H4 (cell line): ENCODE data around the gene KCNH6. TPM values are rescaled to one million over a fixed set of nuclear protein-coding genes. Genes with fewer than 3 reads are reported as not detected.

Experiments used
- DNase-seq: peaks from one replicate; pipeline ENCODE4 v3.0.0-alpha.2; 2015; ENCODE audit warnings: low spot score
- total RNA-seq: library from RNA; depleted of rRNA; stranded (reverse); fragments of >200 nt; shearing (Covaris generic); gene quantifications from 2 replicates; pipeline ENCODE4 v1.2.3, GENCODE V29; 2014

KCNH6 gene
- total RNA-seq, 1 experiment from 2014 or later: not detected

DNA sequence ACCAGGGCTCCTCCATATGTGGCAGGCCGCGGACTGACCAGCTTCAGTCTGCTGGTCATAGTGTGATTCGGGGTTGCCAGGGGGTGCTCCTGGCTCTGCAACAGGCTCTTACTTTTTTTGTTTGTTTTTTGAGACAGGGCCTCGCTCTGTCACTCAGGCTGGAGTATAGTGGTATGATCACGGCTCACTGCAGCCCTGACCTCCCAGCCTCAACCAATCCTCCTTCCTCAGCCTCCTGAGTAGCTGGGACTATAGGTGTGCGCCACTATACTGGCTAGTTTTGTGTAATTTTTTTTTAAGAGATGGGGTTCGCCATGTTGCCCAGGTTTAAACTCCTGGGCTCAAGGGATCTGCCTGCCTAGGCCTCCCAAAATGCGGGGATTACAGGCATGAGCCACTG, 11.8 kb upstream of the KCNH6 start:
- DNase-seq: no peak

DNA sequence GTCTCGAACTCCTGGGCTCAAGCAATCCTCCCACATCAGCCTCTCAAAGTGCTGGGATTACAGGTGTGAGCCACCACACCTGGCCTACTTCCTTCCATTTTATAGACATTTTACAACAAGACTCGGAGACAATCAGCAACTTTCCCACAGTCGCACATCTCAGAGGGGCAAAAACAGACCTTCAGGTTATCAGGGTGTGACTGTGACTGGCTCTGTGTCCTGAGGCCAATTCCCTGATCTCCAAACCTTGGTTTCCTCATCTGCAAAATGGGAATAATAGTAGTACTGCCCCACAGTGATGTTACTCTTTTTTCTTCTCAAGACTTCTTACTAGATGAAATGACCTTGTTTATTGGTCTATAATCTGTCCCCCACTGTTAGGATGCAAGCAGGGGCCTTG, 10.8 kb upstream of the KCNH6 start:
- DNase-seq: no peak

DNA sequence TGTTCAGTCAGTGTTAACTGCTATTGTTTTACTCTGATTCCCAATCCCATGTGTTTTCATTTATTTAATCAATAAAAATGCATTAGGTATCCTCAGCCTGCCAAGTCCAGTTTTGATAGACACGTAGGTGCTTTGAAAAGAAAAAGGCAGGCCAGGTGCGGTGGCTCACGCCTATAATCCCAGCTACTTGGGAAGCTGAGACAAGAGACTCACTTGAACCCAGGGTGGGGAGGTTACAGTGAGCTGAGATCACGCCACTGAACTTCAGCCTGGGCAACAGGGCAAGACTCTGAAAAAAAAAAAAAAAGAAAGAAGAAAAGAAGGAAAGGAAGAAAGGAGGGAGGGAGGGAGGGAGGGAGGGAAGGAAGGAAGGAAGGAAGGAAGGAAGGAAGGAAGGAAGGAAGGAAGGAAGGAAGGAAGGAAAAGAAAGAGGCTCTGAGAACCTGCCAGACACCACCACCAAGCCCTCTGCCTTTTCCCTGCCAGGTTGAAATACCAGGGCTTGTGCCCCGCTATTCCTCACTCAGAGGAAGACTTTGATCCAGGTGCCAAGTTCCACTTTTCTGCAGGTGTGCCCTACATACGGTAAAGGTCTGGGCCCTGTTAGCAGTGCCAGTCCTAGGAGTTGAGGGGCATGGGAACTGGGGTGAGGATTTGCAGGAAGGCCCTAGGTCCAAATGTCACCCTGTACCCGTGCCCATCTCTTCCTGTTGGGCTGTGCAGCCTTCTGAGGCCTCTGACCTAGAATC, 10.1 kb upstream of the KCNH6 start:
- no peak for DNase-seq

DNA sequence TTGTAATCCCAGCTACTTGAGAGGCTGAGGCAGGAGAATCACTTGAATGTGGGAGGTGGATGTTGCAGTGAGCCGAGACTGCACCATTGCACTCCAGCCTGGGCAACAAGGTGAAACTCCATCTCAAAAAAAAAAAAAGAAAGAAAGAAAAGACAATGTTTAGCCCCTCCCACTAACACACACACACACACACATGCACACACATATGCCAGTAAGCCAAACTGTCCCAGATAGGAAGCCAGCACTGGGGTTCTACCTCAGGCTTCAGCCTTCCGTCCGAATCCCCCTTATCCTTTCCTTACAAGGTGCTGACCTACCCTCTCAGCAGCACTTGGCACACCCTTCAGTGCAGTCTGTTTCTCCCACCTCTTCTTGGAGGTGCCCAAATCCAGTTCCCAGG, 8.7 kb upstream of the KCNH6 start:
- DNase-seq: no peak

DNA sequence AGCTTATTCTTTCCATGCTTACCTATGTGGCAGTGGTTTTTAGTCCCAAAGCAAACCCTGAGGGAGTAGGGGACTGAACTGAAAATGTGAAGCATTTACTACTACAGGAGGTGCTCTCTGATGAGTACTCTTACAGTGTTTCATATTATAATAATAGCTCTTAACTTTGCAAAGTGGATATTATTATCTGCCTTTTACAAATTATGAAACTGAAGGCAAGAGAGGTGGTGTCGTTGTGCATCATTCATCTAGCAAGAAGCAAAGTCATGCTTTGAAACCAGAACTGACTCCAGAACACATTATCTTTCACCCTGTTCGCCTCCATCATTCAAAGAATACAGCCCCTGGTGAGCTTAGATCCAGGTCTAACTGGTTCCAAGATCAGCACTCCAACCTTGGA, 8.2 kb upstream of the KCNH6 start:
- DNase-seq: no peak

DNA sequence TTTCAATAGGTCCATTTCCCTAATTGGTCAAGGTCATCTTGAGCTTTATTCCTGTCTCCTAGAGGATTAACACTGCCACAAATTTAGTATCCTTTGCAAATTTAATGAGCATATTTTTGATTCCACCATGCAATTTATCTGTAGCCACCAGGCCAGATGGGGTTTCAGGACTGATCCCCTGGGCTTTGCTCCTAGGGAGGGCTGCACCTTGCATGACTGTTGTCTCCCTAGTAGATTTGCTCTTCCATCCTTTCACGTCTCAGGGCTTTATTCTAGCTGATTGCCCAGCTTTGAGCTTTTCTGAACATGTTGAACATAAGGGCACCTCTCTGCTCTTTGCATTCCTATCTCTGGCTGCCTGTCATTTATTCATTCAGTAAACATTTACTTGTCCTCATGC, 7.7 kb upstream of the KCNH6 start:
- no peak for DNase-seq

DNA sequence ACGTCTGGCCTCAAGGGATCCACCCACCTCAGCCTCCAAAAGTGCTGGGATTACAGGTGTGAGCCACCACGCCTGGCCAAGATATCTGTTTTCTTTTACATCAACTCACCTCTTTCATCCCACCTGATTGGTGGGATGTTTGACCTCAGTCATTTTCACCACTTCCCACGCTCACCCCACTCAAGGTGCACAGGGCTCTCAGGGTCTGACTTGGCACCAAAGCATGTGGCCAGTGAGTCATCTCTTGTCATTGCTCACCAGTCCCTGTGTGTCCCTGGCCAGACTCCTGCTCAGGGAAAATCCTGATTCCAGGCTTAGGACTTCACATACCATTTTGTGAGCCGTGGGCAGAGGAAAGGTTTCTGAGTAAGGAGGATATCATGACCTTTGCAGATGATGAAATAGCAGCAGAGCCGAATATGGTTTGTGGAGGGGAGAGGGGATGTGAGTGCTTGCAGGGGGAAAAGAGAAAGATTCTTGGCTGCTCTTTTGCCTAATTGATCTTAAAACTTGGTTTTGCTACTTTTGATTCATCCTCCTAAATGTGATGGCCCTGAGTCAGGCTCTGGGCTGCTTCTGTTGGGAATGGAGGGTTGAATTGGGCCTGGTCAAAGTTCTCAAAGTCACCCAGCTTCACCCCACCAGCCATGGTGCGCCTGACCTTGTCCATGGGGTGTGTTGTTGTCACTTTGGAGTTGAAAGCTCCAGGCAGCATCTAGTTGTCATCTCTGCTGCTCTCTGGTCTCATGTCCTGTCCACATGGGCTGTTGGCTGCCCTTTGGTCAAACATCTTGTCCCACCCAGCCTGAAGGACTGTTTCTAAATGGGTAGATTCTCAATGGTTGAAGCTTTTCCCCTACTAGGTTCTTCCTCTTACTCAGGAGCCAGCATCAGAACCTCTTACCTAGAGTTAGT, 6.0 kb upstream of the KCNH6 start:
- DNase-seq: peak; percentile 66

DNA sequence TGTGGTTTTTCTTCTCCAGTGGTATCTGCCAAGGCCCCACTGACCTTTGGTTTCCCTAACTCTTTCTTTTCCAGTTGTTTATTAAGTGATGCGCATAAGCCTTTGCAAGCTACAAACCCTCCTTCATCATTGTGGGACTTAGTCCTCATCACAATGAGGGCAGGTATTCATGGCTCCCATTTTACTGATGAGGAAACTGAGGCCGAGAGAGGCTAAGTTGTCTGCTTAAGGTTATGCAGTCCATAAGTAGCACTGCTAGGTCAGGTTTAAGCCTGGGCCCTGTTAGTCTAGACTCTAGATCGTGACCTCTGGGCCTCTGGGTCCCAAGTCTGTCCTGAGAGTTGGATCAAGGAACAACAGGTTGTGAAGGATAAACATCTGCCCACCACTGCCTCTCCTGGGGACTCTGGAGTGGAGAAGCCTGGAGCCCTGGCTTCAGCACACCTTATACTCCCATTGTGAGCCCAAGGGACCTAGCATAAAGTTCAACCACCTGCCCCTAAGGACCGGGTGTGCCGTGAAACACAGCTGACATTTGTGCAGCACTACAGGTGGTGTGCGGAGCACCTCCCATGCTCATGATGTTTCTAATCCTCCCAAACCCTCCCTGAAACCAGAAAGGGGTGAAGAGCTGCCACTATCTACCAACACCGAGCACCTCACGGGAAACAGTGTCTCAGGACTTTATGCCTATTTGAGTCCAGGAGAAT, 5.2 kb upstream of the KCNH6 start:
- DNase-seq: no peak

DNA sequence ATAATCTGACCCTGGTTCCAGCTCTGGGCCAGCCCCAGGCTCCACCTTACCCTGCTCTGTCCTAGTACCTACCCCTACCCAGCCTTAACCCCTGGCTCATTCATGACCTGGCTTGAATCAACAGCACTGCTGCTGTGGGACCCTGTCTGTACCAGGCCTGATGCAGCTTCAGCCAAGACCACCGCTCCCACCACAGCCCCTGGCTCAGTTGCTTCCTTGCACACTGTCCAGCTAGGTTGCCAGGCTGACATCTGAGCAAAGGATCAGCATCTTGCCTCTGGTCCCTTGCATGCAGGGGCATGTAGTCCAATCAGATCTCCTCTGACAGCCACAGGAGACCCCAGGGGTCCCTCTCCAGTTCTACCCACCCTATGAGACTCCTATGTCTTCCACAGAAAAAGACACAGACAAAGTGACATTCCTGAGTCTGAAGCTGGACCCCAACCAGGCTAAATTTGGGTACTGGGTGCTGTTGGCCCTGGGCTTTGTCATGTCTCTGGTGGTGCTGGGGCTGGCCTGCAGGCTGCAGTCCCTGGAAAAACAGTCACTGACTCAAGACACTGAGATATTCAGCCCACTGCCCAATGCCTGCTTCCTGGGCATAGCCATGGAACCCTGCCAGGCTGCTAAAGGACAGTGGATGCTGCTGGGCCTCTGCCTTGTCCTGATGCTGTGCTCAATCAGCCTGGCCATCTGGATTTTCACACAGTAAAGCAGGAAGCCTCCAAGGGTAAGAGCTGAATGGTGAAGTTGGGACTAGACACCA, 3.9 kb upstream of the KCNH6 start:
- DNase-seq: no peak

DNA sequence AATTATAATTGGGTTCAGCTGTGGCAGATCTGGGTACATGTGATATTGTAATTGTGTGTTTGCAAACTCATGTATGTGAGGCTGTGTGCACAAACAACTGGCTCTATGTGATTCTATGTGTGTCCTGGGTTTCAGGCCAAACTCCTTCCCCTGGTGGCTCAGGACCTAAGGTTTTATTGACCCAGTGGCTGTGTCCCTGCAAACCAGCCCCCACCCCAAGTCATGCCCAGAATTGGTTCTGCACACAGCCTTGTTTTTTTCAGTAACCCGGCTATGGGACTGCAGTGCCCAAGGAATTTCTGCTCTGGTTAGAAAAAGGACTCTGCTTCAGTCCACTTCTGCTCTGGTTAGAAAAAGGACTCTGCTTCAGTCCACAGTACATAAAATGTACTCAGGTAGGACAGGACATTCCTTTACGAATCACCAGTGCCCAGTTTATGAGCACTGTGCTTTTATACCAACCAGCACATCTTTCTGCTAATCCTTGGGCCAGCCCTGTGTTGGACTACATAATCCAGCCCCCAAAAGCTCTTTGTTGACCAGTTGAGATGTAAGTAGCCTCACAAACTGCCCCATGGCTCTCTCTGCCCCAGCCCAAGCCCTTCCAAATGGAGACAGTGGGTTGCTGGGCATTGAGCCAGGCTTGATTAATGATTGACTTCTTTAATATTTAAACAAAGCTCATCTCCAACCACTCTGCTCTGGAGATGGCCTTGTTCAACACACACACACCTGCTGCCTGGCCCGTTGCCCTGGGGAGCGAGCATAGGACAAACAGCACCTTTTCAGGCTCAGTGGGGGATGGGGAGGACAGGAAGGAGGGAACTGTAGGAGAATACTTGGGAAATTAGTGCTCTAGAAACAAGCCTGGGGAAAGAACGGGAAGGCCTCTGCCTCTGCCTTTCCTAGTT, 2.9 kb upstream of the KCNH6 start:
- no peak for DNase-seq

DNA sequence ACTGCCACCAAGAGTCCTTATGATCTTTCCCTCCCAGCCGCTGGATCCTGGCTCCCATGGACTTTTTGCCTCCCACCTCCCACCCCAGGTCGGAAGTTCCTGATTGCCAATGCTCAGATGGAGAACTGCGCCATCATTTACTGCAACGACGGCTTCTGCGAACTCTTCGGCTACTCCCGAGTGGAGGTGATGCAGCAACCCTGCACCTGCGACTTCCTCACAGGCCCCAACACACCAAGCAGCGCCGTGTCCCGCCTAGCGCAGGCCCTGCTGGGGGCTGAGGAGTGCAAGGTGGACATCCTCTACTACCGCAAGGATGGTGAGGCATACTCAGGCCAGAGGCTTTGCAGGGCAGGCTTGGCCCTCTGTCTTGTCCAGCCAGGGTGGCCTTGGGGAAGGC, 893 bp downstream of the KCNH6 start:
- DNase-seq: no peak

DNA sequence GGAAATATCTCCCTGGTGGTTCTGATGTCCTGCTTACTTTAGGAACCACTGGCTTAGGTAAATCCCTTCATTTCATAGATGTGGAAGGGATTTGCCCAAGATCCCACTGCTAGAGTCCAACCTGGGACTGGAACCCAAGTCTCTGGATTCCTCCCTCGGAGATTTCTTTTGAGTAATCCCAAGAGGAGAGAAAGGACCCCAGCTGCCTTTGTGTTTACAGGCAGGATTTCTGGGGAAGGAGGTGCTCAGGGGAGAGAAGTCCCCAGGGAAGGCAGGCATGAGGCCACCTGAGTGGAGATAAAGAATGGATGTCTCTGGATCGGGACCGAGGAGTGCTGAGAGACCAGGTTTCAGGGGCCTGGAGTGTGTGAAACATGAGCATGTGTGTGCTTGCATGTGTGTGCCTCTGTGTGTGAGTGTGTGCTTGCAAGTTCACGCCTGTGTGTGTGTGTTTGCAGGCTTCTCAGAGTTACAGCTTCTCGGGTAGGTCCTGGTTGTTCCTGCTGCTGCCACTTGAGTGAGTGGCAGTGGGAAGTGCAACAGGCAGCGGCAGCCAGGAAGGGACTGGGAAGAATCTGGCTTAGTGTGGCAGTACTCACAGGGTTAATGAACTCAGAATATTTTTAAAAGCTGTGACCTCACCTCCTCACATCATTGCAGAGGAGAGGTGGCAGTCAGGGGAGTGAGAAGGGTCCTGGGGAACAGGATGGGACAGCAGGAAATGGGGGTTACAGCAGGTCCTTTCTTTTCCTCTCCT, 2.2 kb downstream of the KCNH6 start:
- no peak for DNase-seq

DNA sequence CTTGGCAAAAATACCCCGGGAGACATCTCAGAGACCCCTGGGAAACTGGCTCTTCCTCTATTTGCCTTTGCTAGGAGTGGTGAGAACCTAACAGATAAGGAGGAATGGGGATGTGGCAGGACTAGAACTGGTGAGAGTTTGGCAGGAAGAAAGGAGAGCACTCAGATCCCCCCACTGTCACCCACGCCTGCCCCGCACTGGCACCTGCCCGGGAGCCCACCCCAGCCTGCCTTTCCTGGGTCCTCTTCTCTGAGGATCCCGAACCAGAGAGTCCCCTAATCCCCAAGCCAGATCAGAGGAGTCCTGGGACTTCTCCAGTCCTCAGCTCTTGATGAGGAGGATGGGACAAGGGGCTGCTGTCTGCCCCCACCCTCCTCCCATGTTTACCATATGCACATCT, 3.7 kb downstream of the KCNH6 start:
- DNase-seq: no peak

DNA sequence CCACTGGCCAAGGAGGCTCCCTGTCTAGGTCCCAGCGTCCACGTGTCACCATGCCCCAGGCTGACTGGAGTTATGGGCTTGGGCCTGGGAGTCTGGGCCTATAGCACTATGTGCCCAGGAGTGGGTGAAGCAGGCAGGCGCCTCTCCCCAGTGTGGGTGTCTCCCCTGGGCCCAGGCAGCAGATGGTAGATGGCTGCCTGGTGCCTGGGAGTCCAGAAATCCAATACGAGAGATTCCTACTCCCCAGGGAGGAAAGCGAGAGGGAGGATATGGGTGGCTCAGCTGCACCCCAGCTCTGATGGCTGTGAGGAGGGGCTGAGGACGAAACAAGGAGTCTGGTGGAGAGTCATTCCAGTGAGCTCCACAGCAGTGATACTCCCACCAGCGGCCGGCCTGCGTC, 5.0 kb downstream of the KCNH6 start:
- no peak for DNase-seq

DNA sequence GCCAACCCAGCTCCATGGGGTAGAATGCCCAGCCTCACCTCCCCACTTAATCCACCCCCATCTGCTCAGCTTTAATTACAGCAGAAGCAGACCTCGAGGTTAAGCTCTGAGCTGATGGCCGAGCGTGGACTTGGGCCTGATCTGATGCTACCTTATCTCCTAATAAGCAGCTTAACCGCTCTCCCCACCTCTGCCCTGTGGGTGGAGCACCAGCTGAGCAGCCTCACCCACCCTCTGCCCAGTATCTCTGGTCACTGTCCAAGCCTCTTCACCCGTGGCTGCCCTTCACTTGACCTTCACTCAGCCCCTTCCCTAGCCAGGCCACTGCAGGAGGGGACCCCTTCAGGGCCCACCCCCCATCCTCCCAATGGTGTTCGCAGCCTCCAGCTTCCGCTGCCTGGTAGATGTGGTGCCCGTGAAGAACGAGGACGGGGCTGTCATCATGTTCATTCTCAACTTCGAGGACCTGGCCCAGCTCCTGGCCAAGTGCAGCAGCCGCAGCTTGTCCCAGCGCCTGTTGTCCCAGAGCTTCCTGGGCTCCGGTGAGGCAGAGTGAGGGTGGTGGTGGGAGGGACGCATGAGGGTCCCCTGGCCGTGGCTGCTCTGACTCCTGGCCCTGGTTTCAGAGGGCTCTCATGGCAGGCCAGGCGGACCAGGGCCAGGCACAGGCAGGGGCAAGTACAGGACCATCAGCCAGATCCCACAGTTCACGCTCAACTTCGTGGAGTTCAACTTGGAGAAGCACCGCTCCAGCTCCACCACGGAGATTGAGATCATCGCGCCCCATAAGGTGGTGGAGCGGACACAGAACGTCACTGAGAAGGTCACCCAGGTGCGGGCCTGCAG, 6.8 kb downstream of the KCNH6 start:
- no peak for DNase-seq

DNA sequence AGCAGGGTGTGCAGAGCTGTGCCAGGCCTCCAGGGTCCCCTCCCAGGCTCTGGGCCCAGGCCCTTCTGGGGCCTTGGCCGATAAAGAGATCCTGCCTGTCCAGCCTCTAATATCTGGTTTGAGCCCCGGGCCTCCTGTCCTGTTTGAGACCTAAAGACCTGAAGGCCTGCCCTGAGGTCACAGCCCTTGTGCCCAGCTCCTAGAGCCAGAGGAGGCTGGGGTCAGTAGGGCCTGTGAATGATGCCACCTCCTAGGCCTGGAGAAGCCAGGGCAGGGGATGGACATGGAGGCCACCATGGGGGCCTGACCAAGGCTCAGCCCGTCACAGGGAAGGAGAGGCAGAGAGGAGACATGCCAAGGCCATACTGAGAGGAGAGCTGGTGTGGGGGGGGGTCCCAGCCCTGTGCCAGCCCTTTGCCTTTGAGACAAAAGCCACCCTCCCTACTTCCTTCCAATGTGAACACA, 7.4 kb downstream of the KCNH6 start:
- DNase-seq: no peak

DNA sequence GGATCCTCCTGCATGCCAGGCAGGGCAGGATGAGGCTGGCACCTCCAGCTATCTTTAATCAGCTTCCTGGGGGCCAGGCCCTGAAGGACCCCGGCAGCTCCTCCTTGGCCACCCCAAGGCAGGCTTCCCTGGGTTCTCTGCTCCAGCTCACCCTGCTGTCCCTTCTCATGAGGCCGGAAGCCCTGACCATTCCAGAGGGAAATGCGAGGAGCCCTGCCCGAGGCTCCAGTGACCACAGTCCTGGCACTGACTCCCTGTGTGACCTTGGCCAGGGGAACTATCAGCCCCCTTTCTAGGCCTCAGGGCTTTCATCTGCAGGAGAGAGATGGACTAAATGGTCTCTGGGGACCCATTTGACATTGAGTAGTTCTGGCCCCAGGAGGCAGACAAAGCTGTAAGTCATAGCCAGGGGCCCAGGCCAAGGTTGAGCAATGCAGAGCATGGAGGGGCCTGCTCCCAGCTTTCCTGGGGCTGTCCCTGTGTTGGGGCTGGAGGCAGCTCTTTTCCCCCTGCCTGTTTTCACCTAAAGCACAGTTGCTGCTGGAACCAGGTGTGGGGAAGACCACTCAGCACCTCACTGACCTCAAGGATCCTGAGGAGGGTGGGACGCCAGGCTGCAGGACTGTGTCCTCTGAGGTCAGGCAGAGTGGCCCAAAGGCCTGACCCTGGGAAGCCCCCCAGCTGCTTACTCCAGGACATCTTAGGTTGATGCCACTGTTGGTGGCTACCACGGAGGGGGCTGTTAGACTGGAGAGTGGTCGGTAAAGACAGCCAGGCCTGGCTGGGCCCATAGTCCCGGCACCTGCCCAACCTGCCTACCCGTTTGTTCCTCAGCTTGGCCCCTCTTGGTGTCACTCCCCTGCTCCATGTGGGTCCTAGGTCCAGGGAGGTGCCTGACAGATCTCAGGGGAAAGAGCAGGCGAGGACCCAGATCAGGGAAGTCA, 8.1 kb downstream of the KCNH6 start:
- DNase-seq: no peak
